Endodermal cell (in vitro differentiated cells): ENCODE data around the gene SPG21. TPM values are rescaled to one million over a fixed set of nuclear protein-coding genes. Genes with fewer than 3 reads are reported as not detected.

Experiments
- DNase-seq: peaks from one replicate; pipeline ENCODE4 v3.0.0-alpha.2; 2017
- H3K27ac ChIP-seq: 2 replicates; pipeline ENCODE4 v1.5.1; 2013; ENCODE audit warnings: mild to moderate bottlenecking, low read depth, low read length, moderate library complexity
- H3K27me3 ChIP-seq: 2 replicates; pipeline ENCODE4 v1.6.1; 2013; ENCODE audit warnings: mild to moderate bottlenecking, low read length, moderate library complexity; ENCODE audit not compliant: insufficient read depth, control insufficient read depth, poor library complexity, severe bottlenecking
- H3K36me3 ChIP-seq: 2 replicates; pipeline ENCODE4 v1.7.0; 2013; ENCODE audit warnings: mild to moderate bottlenecking, low read length, moderate library complexity; ENCODE audit not compliant: control insufficient read depth, insufficient read depth
- H3K4me1 ChIP-seq: one replicate; pipeline ENCODE4 v1.7.0; 2013; ENCODE audit warnings: low read length; ENCODE audit not compliant: control insufficient read depth, insufficient read depth
- H3K4me3 ChIP-seq: 2 replicates; pipeline ENCODE4 v1.5.1; 2013; ENCODE audit warnings: mild to moderate bottlenecking, low read length, moderate library complexity
- H3K9ac ChIP-seq: 2 replicates; pipeline ENCODE4 v1.6.1; 2013; ENCODE audit warnings: mild to moderate bottlenecking, low read length, moderate library complexity; ENCODE audit not compliant: poor library complexity, severe bottlenecking; ENCODE audit errors: extremely low read depth
- H3K9me3 ChIP-seq: 2 replicates; pipeline ENCODE4 v1.6.1; 2013; ENCODE audit warnings: mild to moderate bottlenecking, low read length, moderate library complexity; ENCODE audit not compliant: control insufficient read depth
- H3K27ac Mint-ChIP-seq: 2 replicates; pipeline ENCODE4 v1.8.0; 2020; ENCODE audit warnings: mixed read lengths
- H3K27me3 Mint-ChIP-seq: 2 replicates; pipeline ENCODE4 v1.8.0; 2021; ENCODE audit warnings: mild to moderate bottlenecking, mixed read lengths; ENCODE audit not compliant: insufficient read depth
- H3K36me3 Mint-ChIP-seq: 2 replicates; pipeline ENCODE4 v1.8.0; 2020; ENCODE audit warnings: low read depth, mixed read lengths
- H3K4me1 Mint-ChIP-seq: 2 replicates; pipeline ENCODE4 v1.8.0; 2020; ENCODE audit warnings: mixed read lengths
- H3K4me3 Mint-ChIP-seq: 2 replicates; pipeline ENCODE4 v1.8.0; 2020; ENCODE audit warnings: mild to moderate bottlenecking, moderate library complexity, mixed read lengths
- H3K9me3 Mint-ChIP-seq: 2 replicates; pipeline ENCODE4 v1.8.0; 2020; ENCODE audit warnings: mild to moderate bottlenecking, mixed read lengths
- WGBS, 2 experiments: methylation state at CpG; one replicate each; pipeline versions ENCODE4 v1.1.5 to v1.1.7; 2013; ENCODE audit warnings: missing lambda C conversion rate in 2 of 2, mixed read lengths in 1 of 2; ENCODE audit not compliant: insufficient coverage in 1 of 2, insufficient read length in 1 of 2; 5-methylcytosine and 5-hydroxymethylcytosine counted together
- total RNA-seq, 2 donors: library from RNA; stranded (reverse); fragmentation: NEBNext Ultra II Directional in 1 of 2; extraction: Animal tissue kit (Norgen Biotek cat#: 25700) in 1 of 2; gene quantifications; 2 replicates in 1 of 2; 3 replicates in 1 of 2; pipeline ENCODE4 v1.2.1, GENCODE V29; 2021
- TF ChIP-seq, protein P1 (sequence below): fragments of 200-600 bp; sonication (generic); conservative IDR thresholded peaks from 2 replicates; pipeline ENCODE4 v1.5.0; 2021; ENCODE audit warnings: antibody characterized with exemption, mild to moderate bottlenecking

SPG21 gene
- total RNA-seq, 2 donors from 2014 or later = 77.0 to 96.1 TPM

GRCh38 chr15:64985366-64986033 is 4.2 kb downstream of the SPG21 start:
- no peak for DNase-seq
- H3K9me3 ChIP-seq = no peaks in the 10 kb centered on the region
- TF ChIP-seq, protein P1, sequence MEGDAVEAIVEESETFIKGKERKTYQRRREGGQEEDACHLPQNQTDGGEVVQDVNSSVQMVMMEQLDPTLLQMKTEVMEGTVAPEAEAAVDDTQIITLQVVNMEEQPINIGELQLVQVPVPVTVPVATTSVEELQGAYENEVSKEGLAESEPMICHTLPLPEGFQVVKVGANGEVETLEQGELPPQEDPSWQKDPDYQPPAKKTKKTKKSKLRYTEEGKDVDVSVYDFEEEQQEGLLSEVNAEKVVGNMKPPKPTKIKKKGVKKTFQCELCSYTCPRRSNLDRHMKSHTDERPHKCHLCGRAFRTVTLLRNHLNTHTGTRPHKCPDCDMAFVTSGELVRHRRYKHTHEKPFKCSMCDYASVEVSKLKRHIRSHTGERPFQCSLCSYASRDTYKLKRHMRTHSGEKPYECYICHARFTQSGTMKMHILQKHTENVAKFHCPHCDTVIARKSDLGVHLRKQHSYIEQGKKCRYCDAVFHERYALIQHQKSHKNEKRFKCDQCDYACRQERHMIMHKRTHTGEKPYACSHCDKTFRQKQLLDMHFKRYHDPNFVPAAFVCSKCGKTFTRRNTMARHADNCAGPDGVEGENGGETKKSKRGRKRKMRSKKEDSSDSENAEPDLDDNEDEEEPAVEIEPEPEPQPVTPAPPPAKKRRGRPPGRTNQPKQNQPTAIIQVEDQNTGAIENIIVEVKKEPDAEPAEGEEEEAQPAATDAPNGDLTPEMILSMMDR = no peak
- Mint-ChIP-seq H3K4me3 (no peak overlapping the region), H3K9me3 (no peaks in the 10 kb centered on the region), H3K27ac (peak overlapping the region; percentile 36), H3K36me3 (peaks cover 18% of the 10 kb centered on the region), H3K4me1 (peaks cover 18% of the 10 kb centered on the region), H3K27me3 (no peaks in the 10 kb centered on the region)
- H3K27ac ChIP-seq = no peak overlapping the region
- no peaks in the 10 kb centered on the region for H3K27me3 ChIP-seq
- 86 to 94% methylated on average over 6 to 9 of the region's 9 CpGs for WGBS, 2 experiments
- H3K9ac ChIP-seq = no peak overlapping the region
- H3K4me1 ChIP-seq = peaks cover 1% of the 10 kb centered on the region
- H3K36me3 ChIP-seq = peaks cover 15% of the 10 kb centered on the region
- H3K4me3 ChIP-seq = no peak overlapping the region

GRCh38 chr15:64982472-64982871 is 7.2 kb downstream of the SPG21 start:
- WGBS, 2 experiments = 93 to 95% methylated on average over 1 of the region's 1 CpG
- H3K9me3 ChIP-seq = no peaks in the 10 kb centered on the region
- peaks cover 4% of the 10 kb centered on the region for H3K4me1 ChIP-seq
- TF ChIP-seq, protein P1 = no peak
- peaks cover 26% of the 10 kb centered on the region for H3K4me1 Mint-ChIP-seq
- no peak overlapping the region for H3K4me3 ChIP-seq
- no peak overlapping the region for H3K27ac ChIP-seq
- H3K4me3 Mint-ChIP-seq = no peak overlapping the region
- H3K27me3 ChIP-seq = no peaks in the 10 kb centered on the region
- DNase-seq = no peak
- no peaks in the 10 kb centered on the region for H3K27me3 Mint-ChIP-seq
- H3K36me3 Mint-ChIP-seq = peaks cover 30% of the 10 kb centered on the region
- no peak overlapping the region for H3K27ac Mint-ChIP-seq
- peaks cover 19% of the 10 kb centered on the region for H3K36me3 ChIP-seq
- H3K9ac ChIP-seq = no peak overlapping the region
- no peaks in the 10 kb centered on the region for H3K9me3 Mint-ChIP-seq

DNA sequence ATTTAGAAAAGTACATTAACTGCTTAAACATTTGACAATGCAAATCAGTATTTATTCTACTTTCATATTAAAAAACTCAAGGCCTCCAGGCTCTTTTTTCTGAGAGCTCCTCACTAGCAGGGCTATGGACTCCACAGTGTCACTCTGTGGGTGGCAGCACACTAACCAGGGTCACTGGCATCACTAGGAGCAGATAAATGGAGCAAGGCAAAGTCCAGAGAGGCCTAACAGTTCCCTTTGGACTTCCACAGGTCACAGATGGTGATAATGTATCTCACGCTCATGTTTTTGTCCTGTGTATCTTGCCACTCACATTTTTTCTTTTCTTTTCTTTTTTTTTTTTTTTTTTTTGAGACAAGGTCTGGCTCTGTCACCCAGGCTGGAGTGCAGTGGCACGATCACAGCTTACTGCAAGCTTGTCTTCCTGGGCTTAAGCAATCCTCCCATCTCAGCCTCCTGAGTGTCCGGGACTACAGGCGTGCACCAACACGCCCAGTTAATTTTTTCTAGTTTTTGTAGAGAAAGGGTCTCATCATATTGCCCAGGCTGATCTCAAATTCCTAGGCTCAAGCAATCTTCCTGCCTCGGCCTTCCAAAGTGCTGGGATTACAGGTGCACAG is 7.8 kb downstream of the SPG21 start:
- Histone ChIP-seq H3K27ac (no peak overlapping the region), H3K36me3 (peaks cover 23% of the 10 kb centered on the region), H3K4me1 (peaks cover 4% of the 10 kb centered on the region), H3K27me3 (no peaks in the 10 kb centered on the region), H3K9ac (no peak overlapping the region), H3K9me3 (no peaks in the 10 kb centered on the region), H3K4me3 (no peak overlapping the region)
- TF ChIP-seq, protein P1 = no peak
- Mint-ChIP-seq H3K9me3 (no peaks in the 10 kb centered on the region), H3K4me1 (peaks cover 26% of the 10 kb centered on the region), H3K27me3 (no peaks in the 10 kb centered on the region), H3K27ac (no peak overlapping the region), H3K36me3 (peaks cover 34% of the 10 kb centered on the region), H3K4me3 (no peak overlapping the region)
- WGBS, 2 experiments = 93 to 100% methylated on average over 4 to 6 of the region's 6 CpGs
- no peak for DNase-seq
